Kidney capillary endothelial cell (primary cell): ENCODE data around the gene ARID3A.

Source experiments
- DNase-seq: peaks from one replicate; pipeline ENCODE4 v3.0.0-alpha.2; 2018; ENCODE audit warnings: low spot score

The ARID3A gene

DNA sequence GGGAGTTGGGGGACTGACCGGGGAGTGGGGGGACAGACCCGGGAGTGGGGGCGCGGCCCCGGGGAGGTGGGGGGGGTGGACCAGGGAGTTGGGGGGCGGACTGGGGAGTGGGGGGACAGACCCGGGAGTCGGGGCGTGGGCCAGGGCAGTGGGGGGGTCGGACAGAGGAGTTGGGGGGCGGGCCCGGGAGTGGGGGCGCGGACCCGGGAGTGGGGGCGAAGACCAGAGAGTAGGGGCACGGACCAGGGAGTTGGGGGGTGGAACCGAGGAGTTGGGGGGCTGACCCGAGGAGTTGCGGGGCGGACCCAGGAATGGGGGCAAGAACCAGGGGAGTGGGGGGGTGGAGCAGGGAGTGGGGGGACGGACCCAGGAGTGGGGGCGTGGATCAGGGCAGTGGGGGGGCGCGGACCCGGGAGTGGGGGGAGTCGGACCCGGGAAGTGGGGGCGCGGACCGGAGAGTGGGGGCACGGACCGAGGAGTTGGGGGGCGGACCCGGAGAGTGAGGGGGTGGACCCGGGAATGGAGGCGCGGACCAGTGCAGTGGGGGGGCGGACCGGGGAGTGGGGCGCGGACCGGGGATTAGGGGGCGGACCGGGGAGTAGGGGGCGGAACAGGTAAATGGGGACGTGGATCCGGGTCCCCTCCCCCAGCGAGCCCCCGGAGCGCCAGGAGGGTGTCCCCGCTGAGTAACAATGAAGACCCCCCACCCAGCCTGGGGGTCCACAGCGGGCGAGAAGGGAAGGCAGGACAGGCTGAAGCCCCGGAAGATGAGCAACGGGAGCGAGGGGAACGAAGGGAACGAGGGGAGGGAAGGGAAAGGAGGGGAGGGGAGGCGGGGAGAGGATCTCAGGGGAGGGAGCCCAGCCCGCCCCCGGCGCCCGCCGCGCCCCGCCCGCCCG is 13.4 kb upstream of the ARID3A start:
- DNase-seq, result no peak

DNA sequence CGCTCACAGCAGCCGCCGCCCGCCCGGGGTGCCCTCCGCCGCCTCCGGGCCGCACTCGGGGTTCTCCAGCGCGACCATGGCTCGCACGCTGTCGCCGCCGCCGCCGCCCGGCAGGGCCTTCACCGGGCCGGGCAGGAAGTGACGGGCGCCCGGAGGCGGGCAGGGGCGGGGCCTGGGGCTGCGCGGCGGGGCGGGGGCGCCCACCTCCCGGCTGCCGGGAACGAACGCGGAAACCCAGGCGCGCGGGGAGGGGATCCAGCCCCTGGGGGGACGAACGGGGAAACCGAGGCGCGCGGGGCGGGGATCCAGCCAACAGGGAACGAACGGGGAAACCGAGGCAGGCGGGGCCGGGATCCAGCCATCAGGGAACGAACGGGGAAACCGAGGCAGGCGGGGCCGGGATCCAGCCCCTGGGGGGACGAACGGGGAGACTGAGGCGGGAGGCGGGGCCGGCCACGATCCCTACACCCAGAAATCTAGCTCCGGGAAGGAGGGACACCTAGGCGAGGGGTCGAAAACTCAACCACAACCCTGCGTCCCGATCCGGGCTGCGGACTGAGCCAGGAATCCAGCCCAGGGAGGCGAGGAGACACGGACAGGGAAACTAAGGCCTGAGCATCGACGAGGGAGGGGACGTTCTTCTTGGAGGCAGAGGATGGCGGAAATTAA is 12.6 kb upstream of the ARID3A start, which contains the start of gene R3HDM4:
TSS of gene R3HDM4 (minus strand) at position 140 of the 669 bp plus-strand sequence. CDS start at position 78, 62 bp downstream.
- no peak for DNase-seq

GRCh38 chr19:916645-917322 is 9.1 kb upstream of the ARID3A start:
- DNase-seq, result no peak

DNA sequence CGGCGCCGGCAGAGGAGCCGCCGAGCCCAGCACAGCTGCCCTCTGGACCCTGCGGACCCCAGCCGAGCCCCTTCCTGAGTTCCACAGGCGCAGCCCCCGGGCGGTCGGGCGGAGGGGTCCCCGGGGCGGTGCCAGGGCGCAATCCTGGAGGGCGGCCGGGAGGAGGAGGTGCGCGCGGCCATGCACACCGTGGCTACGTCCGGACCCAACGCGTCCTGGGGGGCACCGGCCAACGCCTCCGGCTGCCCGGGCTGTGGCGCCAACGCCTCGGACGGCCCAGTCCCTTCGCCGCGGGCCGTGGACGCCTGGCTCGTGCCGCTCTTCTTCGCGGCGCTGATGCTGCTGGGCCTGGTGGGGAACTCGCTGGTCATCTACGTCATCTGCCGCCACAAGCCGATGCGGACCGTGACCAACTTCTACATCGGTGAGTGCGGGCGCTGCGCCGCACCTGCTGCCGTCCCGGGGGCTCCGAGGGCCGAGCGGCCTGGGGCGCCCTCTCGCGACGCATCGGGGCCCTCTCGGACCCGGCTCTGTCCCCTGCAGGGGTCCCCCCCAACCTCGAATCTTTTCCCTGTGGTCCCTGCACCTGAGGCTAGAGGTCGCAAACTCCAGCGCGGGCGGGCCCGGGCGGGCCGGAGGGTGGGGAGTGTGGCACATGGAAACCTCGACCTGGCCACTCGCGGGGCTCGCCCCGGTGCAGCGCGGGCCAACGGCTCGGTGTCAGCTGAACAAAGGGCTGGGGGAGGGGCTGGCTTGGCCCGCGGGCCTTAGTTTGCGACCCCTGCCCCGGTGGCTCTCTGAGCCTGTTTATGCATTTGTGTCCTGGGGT is 8.3 kb upstream of the ARID3A start, which contains the start of gene KISS1R:
TSS of gene KISS1R (plus strand) at position 11 of the 829 bp plus-strand sequence. CDS start at position 181, 170 bp downstream.
- no peak for DNase-seq

DNA sequence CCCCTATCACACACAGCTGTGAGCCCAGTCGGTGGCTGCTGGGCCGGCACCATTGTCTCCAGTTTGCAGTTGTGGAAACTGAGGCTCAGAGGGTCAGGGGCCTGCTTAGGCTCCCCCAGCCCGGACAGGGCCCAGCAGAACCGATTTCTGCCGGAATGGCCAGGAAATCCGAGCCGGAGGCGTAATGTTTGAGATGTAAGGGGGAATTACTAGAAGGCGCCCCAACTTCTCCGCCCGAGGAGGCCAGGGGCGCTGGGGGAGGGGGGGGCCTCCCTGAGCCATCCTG is 7.7 kb upstream of the ARID3A start:
- no peak for DNase-seq

- DNase-seq, result no peak
These were observed 7.2 kb upstream of the ARID3A start for GRCh38 chr19:918481-919198.

GRCh38 chr19:919199-920050 is 6.4 kb upstream of the ARID3A start:
- no peak for DNase-seq

DNA sequence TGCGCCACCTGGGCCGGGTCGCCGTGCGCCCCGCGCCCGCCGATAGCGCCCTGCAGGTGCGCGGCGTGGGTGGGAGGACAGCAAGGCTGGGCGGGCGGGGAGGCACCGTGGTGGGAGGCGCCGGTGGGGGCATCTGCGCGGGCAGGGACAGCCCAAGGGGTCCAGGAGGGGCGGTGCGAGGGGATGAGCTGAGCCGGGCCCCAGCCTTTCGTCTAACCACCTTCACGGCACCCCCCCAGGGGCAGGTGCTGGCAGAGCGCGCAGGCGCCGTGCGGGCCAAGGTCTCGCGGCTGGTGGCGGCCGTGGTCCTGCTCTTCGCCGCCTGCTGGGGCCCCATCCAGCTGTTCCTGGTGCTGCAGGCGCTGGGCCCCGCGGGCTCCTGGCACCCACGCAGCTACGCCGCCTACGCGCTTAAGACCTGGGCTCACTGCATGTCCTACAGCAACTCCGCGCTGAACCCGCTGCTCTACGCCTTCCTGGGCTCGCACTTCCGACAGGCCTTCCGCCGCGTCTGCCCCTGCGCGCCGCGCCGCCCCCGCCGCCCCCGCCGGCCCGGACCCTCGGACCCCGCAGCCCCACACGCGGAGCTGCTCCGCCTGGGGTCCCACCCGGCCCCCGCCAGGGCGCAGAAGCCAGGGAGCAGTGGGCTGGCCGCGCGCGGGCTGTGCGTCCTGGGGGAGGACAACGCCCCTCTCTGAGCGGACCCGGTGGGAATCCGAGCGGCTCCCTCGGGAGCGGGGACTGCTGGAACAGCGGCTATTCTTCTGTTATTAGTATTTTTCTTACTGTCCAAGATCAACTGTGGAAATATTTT is 5.6 kb upstream of the ARID3A start:
- no peak for DNase-seq

DNA sequence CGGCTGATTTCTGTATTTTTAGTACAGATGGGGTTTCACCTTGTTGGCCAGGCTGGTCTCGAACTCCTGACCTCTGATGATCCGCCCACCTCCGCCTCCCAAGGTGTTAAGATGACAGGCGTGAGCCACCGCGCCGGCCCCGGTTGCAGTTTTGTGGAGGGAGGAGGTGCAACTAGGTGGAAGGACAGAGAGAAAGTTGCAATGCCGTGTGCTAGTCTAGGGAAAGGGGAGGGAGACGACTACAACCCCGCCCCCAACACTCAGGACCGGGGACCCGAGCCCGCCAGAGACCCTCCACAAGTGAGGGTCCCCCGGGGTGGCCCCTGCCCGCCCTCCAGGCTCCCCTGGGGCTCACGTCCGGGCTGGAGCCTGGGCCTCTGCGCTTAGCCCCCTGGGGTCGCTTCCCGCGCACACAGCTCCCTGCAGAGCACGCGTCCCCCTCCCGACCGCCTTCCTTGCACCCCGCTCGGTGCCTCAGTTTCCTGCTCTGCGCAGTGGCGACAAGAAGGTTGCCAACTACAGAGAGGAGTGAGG is 1.2 kb upstream of the ARID3A start:
- no peak for DNase-seq

GRCh38 chr19:925087-925525 is 729 bp upstream of the ARID3A start:
- no peak for DNase-seq

GRCh38 chr19:926323-926588 is 421 bp downstream of the ARID3A start:
- DNase-seq, result no peak

- no peak for DNase-seq
These were observed 935 bp downstream of the ARID3A start for GRCh38 chr19:926589-927350.

GRCh38 chr19:927351-927779 is 1.5 kb downstream of the ARID3A start:
- no peak for DNase-seq

GRCh38 chr19:927780-928401 is 2.1 kb downstream of the ARID3A start:
- DNase-seq, result no peak

DNA sequence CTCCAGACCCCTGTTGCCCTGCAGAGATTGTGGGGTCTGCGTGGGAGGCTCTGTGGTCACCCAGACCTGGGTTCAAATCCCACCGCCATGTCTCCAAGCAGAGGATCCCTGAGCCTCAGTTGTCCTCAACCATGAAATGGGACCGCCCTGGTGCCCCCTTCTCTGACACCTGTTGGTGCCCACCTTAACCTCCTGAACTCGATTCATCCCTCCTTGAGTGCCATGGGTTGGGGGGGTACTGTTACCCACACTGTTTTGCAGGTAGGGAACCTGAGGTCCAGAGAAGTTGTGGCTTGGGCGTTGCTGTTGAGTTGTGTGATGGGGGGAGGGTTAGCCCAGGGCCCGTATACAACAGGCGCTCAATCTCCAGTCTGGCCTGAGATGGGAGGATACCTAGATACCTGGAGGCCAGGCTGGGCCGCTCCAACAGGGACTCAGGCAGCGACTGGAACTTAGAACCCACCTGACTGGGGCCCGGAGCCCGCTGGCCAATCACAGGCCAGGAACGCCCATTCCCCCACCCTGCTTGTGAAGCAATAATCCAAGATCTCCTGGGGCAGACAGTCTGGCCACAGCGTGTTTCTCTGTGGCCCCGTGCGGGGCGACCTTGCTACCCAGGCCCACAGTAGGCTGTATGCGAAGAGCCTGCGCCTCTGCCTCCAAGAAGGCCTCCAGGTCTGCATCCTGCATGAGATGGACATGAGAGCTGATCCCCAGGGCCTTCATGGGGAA is 2.8 kb downstream of the ARID3A start:
- DNase-seq, result no peak

GRCh38 chr19:929203-929890 is 3.5 kb downstream of the ARID3A start:
- no peak for DNase-seq

DNA sequence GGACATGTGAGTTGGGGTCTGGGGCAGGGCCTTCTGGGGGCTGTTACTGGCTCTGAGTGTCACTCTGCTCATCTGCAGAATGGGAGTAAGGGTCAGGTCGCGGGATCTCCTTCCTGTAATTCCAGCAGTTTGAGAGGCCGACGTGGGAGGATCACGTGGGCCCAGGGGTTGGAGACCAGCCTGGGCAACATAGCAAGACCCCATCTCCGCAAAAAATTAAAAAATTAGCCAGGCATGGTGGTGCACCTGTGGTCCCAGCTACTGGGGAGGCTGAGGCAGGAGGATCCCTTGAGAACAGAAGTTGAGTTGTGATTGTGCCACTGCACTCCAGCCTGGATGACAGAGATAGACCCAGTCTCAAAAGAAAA is 4.0 kb downstream of the ARID3A start:
- DNase-seq, result no peak
